Neural cell (in vitro differentiated cells): ENCODE results near the gene SLC1A3. TPM values are rescaled to one million over a fixed set of nuclear protein-coding genes. Genes with fewer than 3 reads are reported as not detected.

ENCODE experiments used
- H2AFZ ChIP-seq: fragments of 200-600, 300-800 bp; sonication (generic), shearing (Covaris generic); 2 replicates; pipeline ENCODE4 v1.6.0; 2014; ENCODE audit warnings: low read depth, mild to moderate bottlenecking, antibody characterized with exemption, low read length, moderate library complexity
- H3F3A ChIP-seq: fragments of 200-600 bp; shearing (Covaris generic); 2 replicates; pipeline ENCODE4 v1.6.1; 2016; ENCODE audit warnings: mild to moderate bottlenecking, moderate library complexity, mixed read lengths, antibody characterized with exemption, low read length; ENCODE audit not compliant: insufficient read depth, poor library complexity, severe bottlenecking
- H3K27ac ChIP-seq: fragments of 200-600, 300-800 bp; sonication (generic), shearing (Covaris generic); 2 replicates; pipeline ENCODE4 v1.5.1; 2014; ENCODE audit warnings: mild to moderate bottlenecking, low read length, moderate library complexity
- H3K27me3 ChIP-seq: fragments of 300-800, 200-600 bp; sonication (generic), shearing (Covaris generic); 2 replicates; pipeline ENCODE4 v1.6.0; 2014; ENCODE audit warnings: mild to moderate bottlenecking, low read depth, low read length, moderate library complexity; ENCODE audit not compliant: insufficient read depth
- H3K36me3 ChIP-seq: fragments of 300-800, 200-600 bp; sonication (generic), shearing (Covaris generic); 2 replicates; pipeline ENCODE4 v1.5.1; 2014; ENCODE audit warnings: mild to moderate bottlenecking, antibody characterized with exemption, low read length, moderate library complexity; ENCODE audit not compliant: insufficient read depth
- H3K4me2 ChIP-seq: fragments of 300-800, 200-600 bp; sonication (generic), shearing (Covaris generic); 2 replicates; pipeline ENCODE4 v1.6.0; 2014; ENCODE audit warnings: mild to moderate bottlenecking, low read length
- H3K4me3 ChIP-seq: fragments of 300-800, 200-600 bp; sonication (generic), shearing (Covaris generic); 2 replicates; pipeline ENCODE4 v1.5.1; 2014; ENCODE audit warnings: mild to moderate bottlenecking, low read length, moderate library complexity
- H3K79me2 ChIP-seq: fragments of 200-600 bp; shearing (Covaris generic); replicated peaks from 2 replicates; pipeline ENCODE4 v1.6.0; 2014; ENCODE audit warnings: mild to moderate bottlenecking, low read length, moderate library complexity; ENCODE audit not compliant: insufficient read depth
- H3K9ac ChIP-seq: fragments of 300-800, 200-600 bp; sonication (generic), shearing (Covaris generic); 2 replicates; pipeline ENCODE4 v1.6.1; 2016; ENCODE audit warnings: mild to moderate bottlenecking, low read length, mixed read lengths
- H3K9me2 ChIP-seq: fragments of 200-600 bp; shearing (Covaris generic); 2 replicates; pipeline ENCODE4 v1.6.1; 2016; ENCODE audit warnings: mild to moderate bottlenecking, low read length, mixed read lengths; ENCODE audit not compliant: insufficient read depth
- H3K9me3 ChIP-seq: fragments of 200-600, 300-800 bp; sonication (generic), shearing (Covaris generic); 2 replicates; pipeline ENCODE4 v1.6.1; 2016; ENCODE audit warnings: mild to moderate bottlenecking, mixed run types, low read length, moderate library complexity, mixed read lengths
- H4K20me1 ChIP-seq: fragments of 200-600 bp; shearing (Covaris generic); 2 replicates; pipeline ENCODE4 v1.6.1; 2016; ENCODE audit warnings: mild to moderate bottlenecking, mixed run types; ENCODE audit not compliant: insufficient read depth
- CTCF ChIP-seq: fragments of 450-650 bp; IDR thresholded peaks from 2 replicates; pipeline ENCODE4 v1.5.1; 2014; ENCODE audit warnings: antibody characterized with exemption, mild to moderate bottlenecking, moderate library complexity; ENCODE audit not compliant: poor library complexity, severe bottlenecking
- EP300 ChIP-seq: fragments of 450-650 bp; conservative IDR thresholded peaks from 2 replicates; pipeline ENCODE4 v1.6.1; 2014; ENCODE audit warnings: antibody characterized with exemption, mild to moderate bottlenecking, moderate library complexity; ENCODE audit not compliant: poor library complexity, severe bottlenecking
- EZH2 ChIP-seq: fragments of 200-600, 300-800 bp; shearing (Covaris generic), sonication (generic); IDR thresholded peaks from 2 replicates; pipeline ENCODE4 v1.6.1; 2014; ENCODE audit warnings: antibody characterized with exemption, low read length, borderline replicate concordance, mild to moderate bottlenecking; ENCODE audit not compliant: insufficient read depth, poor library complexity, severe bottlenecking
- MXI1 ChIP-seq: fragments of 450-650 bp; conservative IDR thresholded peaks from 2 replicates; pipeline ENCODE4 v1.6.1; 2014; ENCODE audit warnings: antibody characterized with exemption, mild to moderate bottlenecking; ENCODE audit not compliant: poor library complexity, severe bottlenecking
- POLR2AphosphoS5 ChIP-seq: IDR thresholded peaks from 2 replicates; pipeline ENCODE4 v1.6.1; 2012
- RAD21 ChIP-seq: fragments of 450-650 bp; conservative IDR thresholded peaks from 2 replicates; pipeline ENCODE4 v1.6.1; 2014; ENCODE audit warnings: antibody characterized with exemption, mild to moderate bottlenecking, moderate library complexity
- REST ChIP-seq: IDR thresholded peaks from 2 replicates; pipeline ENCODE4 v1.6.1; 2012; ENCODE audit warnings: borderline replicate concordance
- SMC3 ChIP-seq: fragments of 450-650 bp; conservative IDR thresholded peaks from 2 replicates; pipeline ENCODE4 v1.6.1; 2014; ENCODE audit warnings: antibody characterized with exemption, mild to moderate bottlenecking, moderate library complexity; ENCODE audit not compliant: poor library complexity
- TAF1 ChIP-seq: IDR thresholded peaks from 2 replicates; pipeline ENCODE4 v1.6.1; 2012; ENCODE audit warnings: low read depth
- polyA plus RNA-seq: library from polyadenylated mRNA; depleted of rRNA; stranded (reverse); fragments of >200 nt; gene quantifications from 2 replicates; pipeline ENCODE4 v1.2.3, GENCODE V29; 2014

SLC1A3 gene
- polyA plus RNA-seq, 1 donor from 2014 or later: 1.9 TPM

- H4K20me1 ChIP-seq: no peaks in the 10 kb centered on the region
- no peak overlapping the region for H3K4me2 ChIP-seq
- TF ChIP-seq CTCF (no peak), RAD21 (no peak), REST (no peak), EP300 (no peak)
- H3K9ac ChIP-seq: no peak overlapping the region
- no peak overlapping the region for H3K4me3 ChIP-seq
- H3K27me3 ChIP-seq: no peaks in the 10 kb centered on the region
- H3K27ac ChIP-seq: no peak overlapping the region
- no peaks in the 10 kb centered on the region for H3F3A ChIP-seq
- H3K79me2 ChIP-seq: no peaks in the 10 kb centered on the region
- H3K9me3 ChIP-seq: no peaks in the 10 kb centered on the region
- no peaks in the 10 kb centered on the region for H3K36me3 ChIP-seq
- H2AFZ ChIP-seq: no peak overlapping the region
- no peaks in the 10 kb centered on the region for H3K9me2 ChIP-seq
Observed at GRCh38 chr5:36637516-36637915, 31.1 kb downstream of the SLC1A3 start.

GRCh38 chr5:36638056-36638455, 31.6 kb downstream of the SLC1A3 start:
- no peak overlapping the region for H3K27ac ChIP-seq
- TF ChIP-seq TAF1 (no peak), POLR2AphosphoS5 (no peak), CTCF (no peak), RAD21 (no peak), EZH2 (no peak), SMC3 (no peak), EP300 (no peak), MXI1 (no peak)
- H3F3A ChIP-seq: no peaks in the 10 kb centered on the region
- H3K27me3 ChIP-seq: no peaks in the 10 kb centered on the region
- H3K9me3 ChIP-seq: no peaks in the 10 kb centered on the region
- no peaks in the 10 kb centered on the region for H4K20me1 ChIP-seq
- no peak overlapping the region for H3K9ac ChIP-seq
- no peaks in the 10 kb centered on the region for H3K36me3 ChIP-seq
- no peak overlapping the region for H3K4me2 ChIP-seq
- no peak overlapping the region for H2AFZ ChIP-seq
- no peak overlapping the region for H3K4me3 ChIP-seq
- H3K9me2 ChIP-seq: no peaks in the 10 kb centered on the region
- H3K79me2 ChIP-seq: no peaks in the 10 kb centered on the region
